Neural cell (in vitro differentiated cells): ENCODE measurements around the gene SPEF1. TPM values are rescaled to one million over a fixed set of nuclear protein-coding genes. Genes with fewer than 3 reads are reported as not detected.

ENCODE experiments used
- H2AFZ ChIP-seq: fragments of 200-600, 300-800 bp; sonication (generic), shearing (Covaris generic); 2 replicates; pipeline ENCODE4 v1.6.0; 2014; ENCODE audit warnings: low read depth, mild to moderate bottlenecking, antibody characterized with exemption, low read length, moderate library complexity
- H3F3A ChIP-seq: fragments of 200-600 bp; shearing (Covaris generic); 2 replicates; pipeline ENCODE4 v1.6.1; 2016; ENCODE audit warnings: mild to moderate bottlenecking, moderate library complexity, mixed read lengths, antibody characterized with exemption, low read length; ENCODE audit not compliant: insufficient read depth, poor library complexity, severe bottlenecking
- H3K27ac ChIP-seq: fragments of 200-600, 300-800 bp; sonication (generic), shearing (Covaris generic); 2 replicates; pipeline ENCODE4 v1.5.1; 2014; ENCODE audit warnings: mild to moderate bottlenecking, low read length, moderate library complexity
- H3K27me3 ChIP-seq: fragments of 300-800, 200-600 bp; sonication (generic), shearing (Covaris generic); 2 replicates; pipeline ENCODE4 v1.6.0; 2014; ENCODE audit warnings: mild to moderate bottlenecking, low read depth, low read length, moderate library complexity; ENCODE audit not compliant: insufficient read depth
- H3K36me3 ChIP-seq: fragments of 300-800, 200-600 bp; sonication (generic), shearing (Covaris generic); 2 replicates; pipeline ENCODE4 v1.5.1; 2014; ENCODE audit warnings: mild to moderate bottlenecking, antibody characterized with exemption, low read length, moderate library complexity; ENCODE audit not compliant: insufficient read depth
- H3K4me2 ChIP-seq: fragments of 300-800, 200-600 bp; sonication (generic), shearing (Covaris generic); 2 replicates; pipeline ENCODE4 v1.6.0; 2014; ENCODE audit warnings: mild to moderate bottlenecking, low read length
- H3K4me3 ChIP-seq: fragments of 300-800, 200-600 bp; sonication (generic), shearing (Covaris generic); 2 replicates; pipeline ENCODE4 v1.5.1; 2014; ENCODE audit warnings: mild to moderate bottlenecking, low read length, moderate library complexity
- H3K79me2 ChIP-seq: fragments of 200-600 bp; shearing (Covaris generic); replicated peaks from 2 replicates; pipeline ENCODE4 v1.6.0; 2014; ENCODE audit warnings: mild to moderate bottlenecking, low read length, moderate library complexity; ENCODE audit not compliant: insufficient read depth
- H3K9ac ChIP-seq: fragments of 300-800, 200-600 bp; sonication (generic), shearing (Covaris generic); 2 replicates; pipeline ENCODE4 v1.6.1; 2016; ENCODE audit warnings: mild to moderate bottlenecking, low read length, mixed read lengths
- H3K9me2 ChIP-seq: fragments of 200-600 bp; shearing (Covaris generic); 2 replicates; pipeline ENCODE4 v1.6.1; 2016; ENCODE audit warnings: mild to moderate bottlenecking, low read length, mixed read lengths; ENCODE audit not compliant: insufficient read depth
- H3K9me3 ChIP-seq: fragments of 200-600, 300-800 bp; sonication (generic), shearing (Covaris generic); 2 replicates; pipeline ENCODE4 v1.6.1; 2016; ENCODE audit warnings: mild to moderate bottlenecking, mixed run types, low read length, moderate library complexity, mixed read lengths
- H4K20me1 ChIP-seq: fragments of 200-600 bp; shearing (Covaris generic); 2 replicates; pipeline ENCODE4 v1.6.1; 2016; ENCODE audit warnings: mild to moderate bottlenecking, mixed run types; ENCODE audit not compliant: insufficient read depth
- EP300 ChIP-seq: fragments of 450-650 bp; conservative IDR thresholded peaks from 2 replicates; pipeline ENCODE4 v1.6.1; 2014; ENCODE audit warnings: antibody characterized with exemption, mild to moderate bottlenecking, moderate library complexity; ENCODE audit not compliant: poor library complexity, severe bottlenecking
- EZH2 ChIP-seq: fragments of 200-600, 300-800 bp; shearing (Covaris generic), sonication (generic); IDR thresholded peaks from 2 replicates; pipeline ENCODE4 v1.6.1; 2014; ENCODE audit warnings: antibody characterized with exemption, low read length, borderline replicate concordance, mild to moderate bottlenecking; ENCODE audit not compliant: insufficient read depth, poor library complexity, severe bottlenecking
- MXI1 ChIP-seq: fragments of 450-650 bp; conservative IDR thresholded peaks from 2 replicates; pipeline ENCODE4 v1.6.1; 2014; ENCODE audit warnings: antibody characterized with exemption, mild to moderate bottlenecking; ENCODE audit not compliant: poor library complexity, severe bottlenecking
- POLR2AphosphoS5 ChIP-seq: IDR thresholded peaks from 2 replicates; pipeline ENCODE4 v1.6.1; 2012
- RAD21 ChIP-seq: fragments of 450-650 bp; conservative IDR thresholded peaks from 2 replicates; pipeline ENCODE4 v1.6.1; 2014; ENCODE audit warnings: antibody characterized with exemption, mild to moderate bottlenecking, moderate library complexity
- SMC3 ChIP-seq: fragments of 450-650 bp; conservative IDR thresholded peaks from 2 replicates; pipeline ENCODE4 v1.6.1; 2014; ENCODE audit warnings: antibody characterized with exemption, mild to moderate bottlenecking, moderate library complexity; ENCODE audit not compliant: poor library complexity
- TAF1 ChIP-seq: IDR thresholded peaks from 2 replicates; pipeline ENCODE4 v1.6.1; 2012; ENCODE audit warnings: low read depth
- polyA plus RNA-seq: library from polyadenylated mRNA; depleted of rRNA; stranded (reverse); fragments of >200 nt; gene quantifications from 2 replicates; pipeline ENCODE4 v1.2.3, GENCODE V29; 2014
- TF ChIP-seq, protein P1 (sequence below): IDR thresholded peaks from 2 replicates; pipeline ENCODE4 v1.6.1; 2012; ENCODE audit warnings: borderline replicate concordance
- TF ChIP-seq, protein P2 (sequence below): fragments of 450-650 bp; IDR thresholded peaks from 2 replicates; pipeline ENCODE4 v1.5.1; 2014; ENCODE audit warnings: antibody characterized with exemption, mild to moderate bottlenecking, moderate library complexity; ENCODE audit not compliant: poor library complexity, severe bottlenecking

The SPEF1 gene
- polyA plus RNA-seq, 1 donor from 2014 or later, result 0.58 TPM

DNA sequence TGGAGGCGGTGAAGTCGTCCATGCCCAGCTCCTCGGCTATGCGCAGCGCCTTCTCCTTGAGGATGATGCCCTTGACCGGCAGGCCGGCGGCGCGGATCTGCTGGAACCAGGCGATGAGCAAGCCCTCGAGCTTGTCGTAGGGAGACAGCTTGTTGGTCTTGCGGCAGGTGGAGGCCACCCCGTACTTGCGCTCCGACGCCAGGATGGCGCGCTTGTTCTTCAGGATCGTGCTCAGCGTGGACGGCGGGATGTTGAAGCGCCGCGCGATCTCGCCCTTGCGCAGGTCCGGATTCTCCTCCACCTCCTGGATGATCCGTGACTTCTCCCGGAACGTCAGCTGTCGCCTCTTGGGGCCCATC is 4.9 kb upstream of the SPEF1 start:
- H3K79me2 ChIP-seq, result peaks cover 10% of the 10 kb centered on the region
- peak overlapping the region; percentile 82 for H3K4me3 ChIP-seq
- peak overlapping the region; percentile 55 for H3K4me2 ChIP-seq
- H3K27me3 ChIP-seq, result no peaks in the 10 kb centered on the region
- no peaks in the 10 kb centered on the region for H4K20me1 ChIP-seq
- H3K36me3 ChIP-seq, result no peaks in the 10 kb centered on the region
- H2AFZ ChIP-seq, result peak overlapping the region; percentile 27
- peak overlapping the region; percentile 79 for H3K27ac ChIP-seq
- no peaks in the 10 kb centered on the region for H3K9me3 ChIP-seq
- H3F3A ChIP-seq, result no peaks in the 10 kb centered on the region
- TF ChIP-seq EZH2 (no peak), POLR2AphosphoS5 (no peak), EP300 (no peak), TAF1 (no peak), RAD21 (no peak), SMC3 (peak; percentile 10), MXI1 (peak; percentile 38)
- TF ChIP-seq, protein P1, sequence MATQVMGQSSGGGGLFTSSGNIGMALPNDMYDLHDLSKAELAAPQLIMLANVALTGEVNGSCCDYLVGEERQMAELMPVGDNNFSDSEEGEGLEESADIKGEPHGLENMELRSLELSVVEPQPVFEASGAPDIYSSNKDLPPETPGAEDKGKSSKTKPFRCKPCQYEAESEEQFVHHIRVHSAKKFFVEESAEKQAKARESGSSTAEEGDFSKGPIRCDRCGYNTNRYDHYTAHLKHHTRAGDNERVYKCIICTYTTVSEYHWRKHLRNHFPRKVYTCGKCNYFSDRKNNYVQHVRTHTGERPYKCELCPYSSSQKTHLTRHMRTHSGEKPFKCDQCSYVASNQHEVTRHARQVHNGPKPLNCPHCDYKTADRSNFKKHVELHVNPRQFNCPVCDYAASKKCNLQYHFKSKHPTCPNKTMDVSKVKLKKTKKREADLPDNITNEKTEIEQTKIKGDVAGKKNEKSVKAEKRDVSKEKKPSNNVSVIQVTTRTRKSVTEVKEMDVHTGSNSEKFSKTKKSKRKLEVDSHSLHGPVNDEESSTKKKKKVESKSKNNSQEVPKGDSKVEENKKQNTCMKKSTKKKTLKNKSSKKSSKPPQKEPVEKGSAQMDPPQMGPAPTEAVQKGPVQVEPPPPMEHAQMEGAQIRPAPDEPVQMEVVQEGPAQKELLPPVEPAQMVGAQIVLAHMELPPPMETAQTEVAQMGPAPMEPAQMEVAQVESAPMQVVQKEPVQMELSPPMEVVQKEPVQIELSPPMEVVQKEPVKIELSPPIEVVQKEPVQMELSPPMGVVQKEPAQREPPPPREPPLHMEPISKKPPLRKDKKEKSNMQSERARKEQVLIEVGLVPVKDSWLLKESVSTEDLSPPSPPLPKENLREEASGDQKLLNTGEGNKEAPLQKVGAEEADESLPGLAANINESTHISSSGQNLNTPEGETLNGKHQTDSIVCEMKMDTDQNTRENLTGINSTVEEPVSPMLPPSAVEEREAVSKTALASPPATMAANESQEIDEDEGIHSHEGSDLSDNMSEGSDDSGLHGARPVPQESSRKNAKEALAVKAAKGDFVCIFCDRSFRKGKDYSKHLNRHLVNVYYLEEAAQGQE, result no peak
- TF ChIP-seq, protein P2, sequence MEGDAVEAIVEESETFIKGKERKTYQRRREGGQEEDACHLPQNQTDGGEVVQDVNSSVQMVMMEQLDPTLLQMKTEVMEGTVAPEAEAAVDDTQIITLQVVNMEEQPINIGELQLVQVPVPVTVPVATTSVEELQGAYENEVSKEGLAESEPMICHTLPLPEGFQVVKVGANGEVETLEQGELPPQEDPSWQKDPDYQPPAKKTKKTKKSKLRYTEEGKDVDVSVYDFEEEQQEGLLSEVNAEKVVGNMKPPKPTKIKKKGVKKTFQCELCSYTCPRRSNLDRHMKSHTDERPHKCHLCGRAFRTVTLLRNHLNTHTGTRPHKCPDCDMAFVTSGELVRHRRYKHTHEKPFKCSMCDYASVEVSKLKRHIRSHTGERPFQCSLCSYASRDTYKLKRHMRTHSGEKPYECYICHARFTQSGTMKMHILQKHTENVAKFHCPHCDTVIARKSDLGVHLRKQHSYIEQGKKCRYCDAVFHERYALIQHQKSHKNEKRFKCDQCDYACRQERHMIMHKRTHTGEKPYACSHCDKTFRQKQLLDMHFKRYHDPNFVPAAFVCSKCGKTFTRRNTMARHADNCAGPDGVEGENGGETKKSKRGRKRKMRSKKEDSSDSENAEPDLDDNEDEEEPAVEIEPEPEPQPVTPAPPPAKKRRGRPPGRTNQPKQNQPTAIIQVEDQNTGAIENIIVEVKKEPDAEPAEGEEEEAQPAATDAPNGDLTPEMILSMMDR, result peak; percentile 12
- H3K9ac ChIP-seq, result peak overlapping the region; percentile 75
- H3K9me2 ChIP-seq, result no peaks in the 10 kb centered on the region

DNA sequence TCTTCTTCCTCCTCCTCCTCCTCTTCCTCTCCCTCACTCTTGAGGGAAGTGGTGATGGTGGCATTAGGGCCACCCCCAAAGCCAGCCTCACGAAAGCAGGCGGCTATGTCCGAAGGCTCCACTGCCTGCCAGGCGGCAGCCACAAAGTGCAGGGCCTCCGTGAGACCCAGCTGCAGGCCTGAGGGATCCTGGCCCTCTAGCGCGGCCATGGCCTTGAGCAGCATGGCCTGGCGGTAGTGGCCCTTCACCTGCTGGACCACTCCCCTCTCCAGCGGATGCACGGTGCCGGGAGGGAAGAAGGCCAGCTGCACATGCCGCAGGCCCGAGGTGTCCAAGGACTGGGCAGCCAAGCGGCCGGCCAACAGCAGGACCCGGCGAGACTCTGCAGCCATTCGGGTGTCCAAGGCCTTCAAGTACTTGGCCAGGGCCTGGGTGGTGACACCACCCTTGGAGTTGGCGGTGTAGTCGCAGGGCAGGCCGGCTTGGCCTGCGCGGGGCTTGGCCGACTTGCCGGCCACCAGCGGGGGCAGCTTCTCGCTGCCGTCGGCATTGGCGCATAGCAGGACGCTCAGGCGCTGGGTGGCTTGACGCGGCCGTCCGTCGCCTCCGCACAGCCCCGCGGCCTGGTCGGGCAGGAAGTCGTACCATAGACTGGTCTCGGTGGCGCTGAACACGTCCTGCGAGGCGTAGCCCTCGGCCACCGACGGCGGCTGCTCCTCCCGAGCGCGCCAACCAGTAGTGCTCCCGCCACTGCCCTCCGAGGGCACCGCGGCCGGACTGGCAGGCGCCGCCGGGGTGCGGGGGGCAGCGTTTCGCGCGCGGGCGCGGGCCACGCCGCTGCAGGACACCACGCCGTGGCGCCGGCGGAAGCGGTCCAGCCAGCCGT is 4.2 kb upstream of the SPEF1 start:
- Histone ChIP-seq H3K36me3 (no peaks in the 10 kb centered on the region), H3K79me2 (peaks cover 10% of the 10 kb centered on the region), H3K9me2 (no peaks in the 10 kb centered on the region), H4K20me1 (no peaks in the 10 kb centered on the region), H3K27ac (peak overlapping the region; percentile 79), H3K9ac (peak overlapping the region; percentile 75), H3K27me3 (no peaks in the 10 kb centered on the region), H3F3A (no peaks in the 10 kb centered on the region), H2AFZ (peak overlapping the region; percentile 27), H3K9me3 (no peaks in the 10 kb centered on the region), H3K4me3 (peak overlapping the region; percentile 82), H3K4me2 (peak overlapping the region; percentile 55)
- no peak for TF ChIP-seq RAD21
- TF ChIP-seq EP300, result no peak
